Mesenchymal stem cell (in vitro differentiated cells and primary cell): ENCODE data around the gene ZSCAN9.

Source experiments
- DNase-seq: peaks from one replicate; pipeline ENCODE4 v3.0.0-alpha.2; 2013
- H2AFZ ChIP-seq: one replicate; pipeline ENCODE4 v1.6.1; 2013; ENCODE audit warnings: low read depth, mild to moderate bottlenecking, control low read depth, inconsistent platforms, low read length, moderate library complexity
- H2AK5ac ChIP-seq: 2 replicates; pipeline ENCODE4 v1.6.1; 2013; ENCODE audit warnings: low read length, moderate library complexity, mild to moderate bottlenecking, inconsistent platforms; ENCODE audit not compliant: severe bottlenecking
- H2BK120ac ChIP-seq: one replicate; pipeline ENCODE4 v1.6.1; 2013; ENCODE audit warnings: low read depth, mild to moderate bottlenecking, inconsistent platforms, low read length, moderate library complexity
- H2BK12ac ChIP-seq, 2 experiments: one replicate each; pipeline ENCODE4 v1.6.1; 2013; ENCODE audit warnings: inconsistent platforms in 2 of 2, low read length in 2 of 2, mild to moderate bottlenecking in 2 of 2, moderate library complexity in 2 of 2, control low read depth in 1 of 2
- H2BK15ac ChIP-seq: one replicate; pipeline ENCODE4 v1.6.1; 2013; ENCODE audit warnings: mild to moderate bottlenecking, low read depth, inconsistent platforms; ENCODE audit not compliant: poor library complexity, severe bottlenecking
- H2BK5ac ChIP-seq: 2 replicates; pipeline ENCODE4 v1.6.1; 2013; ENCODE audit warnings: low read depth, mild to moderate bottlenecking, low read length, control low read depth, inconsistent platforms; ENCODE audit not compliant: poor library complexity, severe bottlenecking
- H3K14ac ChIP-seq, 2 experiments: one replicate each; pipeline ENCODE4 v1.6.1; 2013; ENCODE audit warnings: inconsistent platforms in 2 of 2, low read length in 2 of 2, control low read depth in 1 of 2, mild to moderate bottlenecking in 1 of 2, moderate library complexity in 1 of 2
- H3K18ac ChIP-seq, 2 experiments: one replicate each; pipeline ENCODE4 v1.6.1; 2013; ENCODE audit warnings: inconsistent platforms in 2 of 2, low read length in 2 of 2, control low read depth in 1 of 2, low read depth in 1 of 2, mild to moderate bottlenecking in 1 of 2
- H3K23ac ChIP-seq, 2 experiments: one replicate each; pipeline ENCODE4 v1.6.1; 2013; ENCODE audit warnings: inconsistent platforms in 2 of 2, low read length in 2 of 2, mild to moderate bottlenecking in 2 of 2, moderate library complexity in 2 of 2, control low read depth in 1 of 2
- H3K27ac ChIP-seq: 2 replicates; pipeline ENCODE4 v1.5.1; 2013; ENCODE audit warnings: mild to moderate bottlenecking, moderate library complexity, low read length, control low read depth, inconsistent platforms; ENCODE audit not compliant: poor library complexity, severe bottlenecking
- H3K27me3 ChIP-seq, 2 experiments: 2 replicates each; pipeline versions ENCODE4 v1.6.1 to v1.7.0; 2013; ENCODE audit warnings: low read length in 2 of 2, mild to moderate bottlenecking in 2 of 2, moderate library complexity in 2 of 2, control low read depth in 1 of 2, inconsistent platforms in 1 of 2; ENCODE audit not compliant: control insufficient read depth in 1 of 2, insufficient read depth in 1 of 2
- H3K36me3 ChIP-seq, 2 experiments: 2 replicates each; pipeline versions ENCODE4 v1.6.1 to v1.7.0; 2013; ENCODE audit warnings: low read length in 2 of 2, control low read depth in 1 of 2, inconsistent platforms in 1 of 2, low read depth in 1 of 2, mild to moderate bottlenecking in 1 of 2; ENCODE audit not compliant: insufficient read depth in 2 of 2, control insufficient read depth in 1 of 2
- H3K4ac ChIP-seq, 2 experiments: one replicate each; pipeline ENCODE4 v1.6.1; 2013; ENCODE audit warnings: inconsistent platforms in 2 of 2, low read length in 2 of 2, mild to moderate bottlenecking in 2 of 2, moderate library complexity in 2 of 2, control low read depth in 1 of 2, low read depth in 1 of 2
- H3K4me1 ChIP-seq: 2 replicates; pipeline ENCODE4 v1.6.1; 2013; ENCODE audit warnings: low read depth, low read length, control low read depth; ENCODE audit not compliant: control insufficient read depth, insufficient read depth
- H3K4me2 ChIP-seq: 2 replicates; pipeline ENCODE4 v1.6.1; 2013; ENCODE audit warnings: low read length, mild to moderate bottlenecking, inconsistent platforms; ENCODE audit not compliant: poor library complexity, severe bottlenecking
- H3K4me3 ChIP-seq, 2 experiments: 2 replicates each; pipeline versions ENCODE4 v1.5.1 to v1.7.0; 2013; ENCODE audit warnings: low read length in 2 of 2, mild to moderate bottlenecking in 2 of 2, control low read depth in 1 of 2, low read depth in 1 of 2; ENCODE audit not compliant: insufficient read depth in 1 of 2
- H3K79me1 ChIP-seq: replicated peaks from 2 replicates; pipeline ENCODE4 v1.6.1; 2013; ENCODE audit warnings: mild to moderate bottlenecking, control low read depth, low read length, inconsistent platforms; ENCODE audit not compliant: poor library complexity, severe bottlenecking
- H3K9ac ChIP-seq: 2 replicates; pipeline ENCODE4 v1.7.0; 2013; ENCODE audit warnings: mild to moderate bottlenecking, low read length, moderate library complexity
- H3K9me3 ChIP-seq: 2 replicates; pipeline ENCODE4 v1.7.0; 2013; ENCODE audit warnings: mild to moderate bottlenecking, low read length; ENCODE audit not compliant: control insufficient read depth
- H4K8ac ChIP-seq: one replicate; pipeline ENCODE4 v1.6.1; 2013; ENCODE audit warnings: inconsistent platforms, mild to moderate bottlenecking, low read length, moderate library complexity
- H4K91ac ChIP-seq: one replicate; pipeline ENCODE4 v1.6.1; 2013; ENCODE audit warnings: mild to moderate bottlenecking, low read length, inconsistent platforms
- WGBS: methylation state at CpG from one replicate; pipeline ENCODE4 v1.1.7; 2013; ENCODE audit warnings: mixed read lengths; 5-methylcytosine and 5-hydroxymethylcytosine counted together

The ZSCAN9 gene

DNA sequence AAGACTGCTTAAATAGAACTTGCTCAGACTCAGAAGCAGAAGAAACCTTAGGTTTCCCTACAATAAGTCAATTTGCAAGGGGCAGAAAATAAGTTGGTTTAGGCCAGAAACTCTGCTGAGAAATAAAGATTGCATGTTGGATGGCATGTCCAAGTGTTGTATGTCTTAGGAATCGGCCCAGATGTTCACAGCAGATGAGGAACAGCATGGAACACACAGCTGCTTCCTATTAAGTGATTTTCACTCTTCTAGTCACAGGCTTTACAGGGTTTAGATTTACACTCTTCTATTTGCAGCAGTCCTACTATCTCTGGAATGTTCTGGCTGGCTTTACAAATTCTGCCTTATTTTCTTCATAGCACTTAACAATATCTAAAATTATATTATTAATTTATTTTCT, 23.8 kb downstream of the ZSCAN9 start:
- Histone ChIP-seq H2AK5ac (no peak overlapping the region), H3K27ac (no peak overlapping the region), H3K27me3 (no peaks in the 10 kb centered on the region), H3K4me1 (peaks cover 5% of the 10 kb centered on the region), H3K4me3 (no peak overlapping the region), H3K36me3 (peaks cover 21 to 55% of the 10 kb centered on the region in 2 experiments), H3K4me2 (no peak overlapping the region), H3K79me1 (peaks cover 26% of the 10 kb centered on the region), H3K23ac (no peak overlapping the region), H3K9ac (no peak overlapping the region), H2BK120ac (no peak overlapping the region), H3K18ac (no peak overlapping the region), H2BK5ac (no peak overlapping the region), H3K9me3 (no peaks in the 10 kb centered on the region), H3K14ac (no peak overlapping the region), H2BK12ac (no peak overlapping the region), H4K8ac (no peak overlapping the region), H2BK15ac (no peak overlapping the region), H4K91ac (no peak overlapping the region), H3K4ac (no peak overlapping the region), H2AFZ (no peak overlapping the region)
- 94% methylated on average over 1 of the region's 1 CpG for WGBS
- no peak for DNase-seq

GRCh38 chr6:28250747-28251146, 25.7 kb downstream of the ZSCAN9 start:
- H4K91ac ChIP-seq: no peak overlapping the region
- H3K9me3 ChIP-seq: no peaks in the 10 kb centered on the region
- no peak overlapping the region for H2BK120ac ChIP-seq
- peaks cover 16 to 37% of the 10 kb centered on the region in 2 experiments for H3K36me3 ChIP-seq
- no peak overlapping the region for H2BK12ac ChIP-seq
- no peak overlapping the region for H3K14ac ChIP-seq
- H3K79me1 ChIP-seq: peaks cover 22% of the 10 kb centered on the region
- H3K4me2 ChIP-seq: peak overlapping the region; percentile 69
- no peak overlapping the region for H3K23ac ChIP-seq
- H3K27me3 ChIP-seq: no peaks in the 10 kb centered on the region
- H3K27ac ChIP-seq: no peak overlapping the region
- WGBS: 81% methylated on average over 2 of the region's 2 CpGs
- H2AFZ ChIP-seq: no peak overlapping the region
- H2AK5ac ChIP-seq: no peak overlapping the region
- H3K4me1 ChIP-seq: peaks cover 5% of the 10 kb centered on the region
- H4K8ac ChIP-seq: no peak overlapping the region
- H2BK5ac ChIP-seq: no peak overlapping the region
- H3K4ac ChIP-seq: no peak overlapping the region
- peak overlapping the region in 1 of 2 experiments; percentile 93 for H3K4me3 ChIP-seq
- DNase-seq: no peak
- H3K9ac ChIP-seq: peak overlapping the region; percentile 93
- H3K18ac ChIP-seq: no peak overlapping the region
- H2BK15ac ChIP-seq: no peak overlapping the region

DNA sequence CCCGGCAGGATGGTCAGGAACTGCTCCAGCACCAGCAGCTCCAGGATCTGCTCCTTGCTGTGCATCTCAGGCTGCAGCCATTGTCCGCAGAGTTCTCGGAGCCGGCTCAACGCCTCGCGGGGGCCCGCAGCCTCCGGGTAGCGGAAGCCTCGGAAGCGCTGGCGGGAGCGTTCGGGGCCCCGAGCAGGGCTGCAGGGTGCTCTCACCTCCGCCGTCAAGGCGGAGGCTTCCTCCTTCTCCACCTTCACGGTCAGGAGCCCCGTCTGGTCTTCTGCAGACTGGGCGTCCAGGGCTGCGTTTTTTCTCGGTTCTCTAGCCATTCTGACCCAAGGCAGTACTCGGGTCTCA, 26.6 kb downstream of the ZSCAN9 start:
- Histone ChIP-seq H3K27me3 (no peaks in the 10 kb centered on the region), H3K18ac (peak overlapping the region; percentile 18 to 77), H3K36me3 (peaks cover 7 to 28% of the 10 kb centered on the region in 2 experiments), H3K4me2 (peak overlapping the region; percentile 91), H3K9ac (peak overlapping the region; percentile 93), H3K9me3 (no peaks in the 10 kb centered on the region), H2BK15ac (peak overlapping the region; percentile 40), H2AFZ (peak overlapping the region; percentile 97), H4K91ac (no peak overlapping the region), H3K14ac (no peak overlapping the region), H3K27ac (peak overlapping the region; percentile 66), H2BK5ac (no peak overlapping the region), H2BK120ac (no peak overlapping the region), H3K23ac (peak overlapping the region in 1 of 2 experiments; percentile 62), H3K4ac (peak overlapping the region; percentile 39 to 62), H2AK5ac (no peak overlapping the region), H2BK12ac (no peak overlapping the region), H4K8ac (peak overlapping the region; percentile 96), H3K4me1 (peaks cover 5% of the 10 kb centered on the region), H3K4me3 (peak overlapping the region; percentile 81 to 93), H3K79me1 (peaks cover 18% of the 10 kb centered on the region)
- no peak for DNase-seq
- WGBS: under 1% methylated on average over 20 of the region's 25 CpGs

DNA sequence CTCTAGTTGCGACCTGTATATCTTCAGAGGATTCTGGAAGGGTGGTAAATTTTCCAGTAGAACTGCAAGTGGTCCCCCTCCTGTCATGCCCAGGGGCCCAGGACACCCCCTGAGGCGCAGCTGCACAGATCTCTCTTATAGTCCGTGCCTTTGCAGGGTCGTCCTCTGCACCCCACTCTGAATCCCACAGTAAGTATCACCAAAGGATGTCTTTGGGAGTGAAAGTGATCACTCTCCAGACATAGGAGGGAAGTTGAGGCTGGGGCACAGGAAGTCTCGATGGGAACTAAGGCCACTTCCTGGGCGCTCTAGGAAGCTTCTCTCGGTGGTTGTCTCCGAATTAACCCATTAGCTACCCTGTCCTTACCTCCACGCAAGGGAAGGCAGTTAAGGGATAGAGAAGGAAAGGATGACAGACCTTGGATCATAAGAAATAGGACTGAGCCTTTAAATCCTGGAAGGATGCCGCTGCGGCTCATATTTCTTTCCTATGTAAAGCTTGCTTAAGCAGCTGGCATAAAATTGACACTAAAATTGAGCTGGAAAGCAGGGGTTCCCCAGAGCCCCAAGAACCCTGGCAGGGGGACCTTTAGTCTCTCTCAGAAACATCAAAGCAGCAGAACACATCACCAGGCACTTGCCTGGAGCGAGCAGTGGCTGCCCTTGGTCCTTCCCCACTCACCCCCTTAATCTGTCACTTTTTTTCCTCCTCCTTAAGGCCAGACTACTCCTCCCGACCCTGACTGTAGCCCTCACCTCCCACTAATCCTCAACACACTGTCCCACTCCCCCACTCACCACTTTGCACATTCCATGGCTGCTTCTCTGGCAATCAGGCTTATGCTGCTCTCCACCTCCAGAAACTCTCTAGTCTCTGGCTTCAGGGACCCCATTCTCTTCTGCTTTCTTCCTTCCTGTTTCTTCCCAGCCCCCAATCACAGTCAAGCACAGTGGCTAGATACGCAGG, 27.2 kb downstream of the ZSCAN9 start, which contains the start of gene ZKSCAN4:
ZKSCAN4 (minus strand) TSS at position 261 of the 967 bp plus-strand sequence. CDS start 289 bp downstream, outside the sequence.
- Histone ChIP-seq H3K4me1 (peaks cover 5% of the 10 kb centered on the region), H3K27ac (peak within 1 kb of the TSS; percentile 66), H2AFZ (peak within 1 kb of the TSS; percentile 97), H3K27me3 (no peaks in the 10 kb centered on the region), H3K18ac (peak within 1 kb of the TSS; percentile 78 to 92), H3K23ac (peak within 1 kb of the TSS in 1 of 2 experiments; percentile 62), H4K8ac (peak within 1 kb of the TSS; percentile 96), H3K4me3 (peak within 1 kb of the TSS; percentile 81 to 93), H3K79me1 (peaks cover 15% of the 10 kb centered on the region), H3K9ac (peak within 1 kb of the TSS; percentile 93), H2BK120ac (no peak within 1 kb of the TSS), H3K9me3 (no peaks in the 10 kb centered on the region), H4K91ac (peak within 1 kb of the TSS; percentile 19), H2BK15ac (peak within 1 kb of the TSS; percentile 53), H2BK5ac (no peak within 1 kb of the TSS), H3K14ac (no peak within 1 kb of the TSS), H3K36me3 (peaks cover 7 to 21% of the 10 kb centered on the region in 2 experiments), H3K4me2 (peak within 1 kb of the TSS; percentile 91), H2AK5ac (no peak within 1 kb of the TSS), H3K4ac (peak within 1 kb of the TSS; percentile 70 to 87), H2BK12ac (no peak within 1 kb of the TSS)
- DNase-seq: peak; percentile 91
- 19% methylated on average over 7 of the region's 14 CpGs for WGBS
